H1 (cell line): ENCODE measurements around the gene HIC1. TPM values are rescaled to one million over a fixed set of nuclear protein-coding genes. Genes with fewer than 3 reads are reported as not detected.

Source experiments
- CTCF ChIA-PET: fragments of 300-600 bp; sonication (Branson Sonifier 250); formaldehyde crosslinking; loops from one replicate; lab custom pipeline; 2021; ENCODE audit not compliant: partially characterized antibody; lab: Charles Lee
- POLR2A ChIA-PET: fragments of 300-600 bp; sonication (Branson Sonifier 250); formaldehyde crosslinking; loops from one replicate; lab custom pipeline; 2021; ENCODE audit warnings: inconsistent platforms; ENCODE audit not compliant: partially characterized antibody; lab: Charles Lee
- DNase-seq, 2 experiments: peaks; one replicate each; pipeline versions ENCODE4 v3.0.0 to v3.0.0-alpha.2; 2010 to 2022; ENCODE audit warnings: low spot score in 2 of 2, low read depth in 1 of 2, mixed read lengths in 1 of 2
- FAIRE-seq: peaks from 2 replicates; lab custom pipeline; 2011; peaks lifted over from hg19 to GRCh38; lab: Jason Lieb, UNC
- H2AFZ ChIP-seq: 2 replicates; pipeline ENCODE4 v1.8.1; 2012; ENCODE audit warnings: low read length, inconsistent platforms
- H2AK5ac ChIP-seq: 2 replicates; pipeline ENCODE4 v1.6.1; 2013; ENCODE audit warnings: low read depth, low read length
- H2BK120ac ChIP-seq: replicated peaks from 2 replicates; pipeline ENCODE3; 2013; ENCODE audit warnings: low read depth, low read length, inconsistent platforms
- H2BK12ac ChIP-seq: 2 replicates; pipeline ENCODE4 v1.6.1; 2013; ENCODE audit warnings: low read depth, low read length
- H2BK15ac ChIP-seq: 2 replicates; pipeline ENCODE4 v1.6.1; 2013; ENCODE audit warnings: low read length
- H2BK20ac ChIP-seq: 2 replicates; pipeline ENCODE4 v1.6.1; 2013; ENCODE audit warnings: low read length
- H2BK5ac ChIP-seq: 2 replicates; pipeline ENCODE4 v1.6.1; 2013; ENCODE audit warnings: low read depth, low read length
- H3K14ac ChIP-seq: 2 replicates; pipeline ENCODE4 v1.6.1; 2013; ENCODE audit warnings: inconsistent platforms; ENCODE audit not compliant: insufficient read length
- H3K18ac ChIP-seq: 2 replicates; pipeline ENCODE4 v1.6.1; 2013; ENCODE audit warnings: low read length; ENCODE audit errors: extremely low read depth
- H3K23ac ChIP-seq: 2 replicates; pipeline ENCODE4 v1.6.1; 2013; ENCODE audit warnings: inconsistent platforms; ENCODE audit not compliant: insufficient read length
- H3K23me2 ChIP-seq: 2 replicates; pipeline ENCODE4 v1.6.1; 2013; ENCODE audit warnings: low read depth, low read length
- H3K27ac ChIP-seq: 2 replicates; pipeline ENCODE4 v1.6.1; 2011; ENCODE audit warnings: low read depth, low read length, inconsistent platforms
- H3K27me3 ChIP-seq, 4 experiments: replicated peaks in 1 of 4; 1 replicate in 1 of 4; 2 replicates in 3 of 4; pipeline versions ENCODE4 v1.6.1 to v1.8.1; 2011 to 2013; ENCODE audit warnings: low read length in 3 of 4, mild to moderate bottlenecking in 3 of 4, inconsistent platforms in 2 of 4, mixed read lengths in 2 of 4, moderate library complexity in 1 of 4; ENCODE audit not compliant: control insufficient read depth in 3 of 4, insufficient read depth in 3 of 4; ENCODE audit errors: extremely low read depth in 1 of 4
- H3K36me3 ChIP-seq, 4 experiments: 2 replicates each; pipeline versions ENCODE4 v1.6.1 to v1.8.1; 2011 to 2013; ENCODE audit warnings: mild to moderate bottlenecking in 4 of 4, low read length in 3 of 4, moderate library complexity in 2 of 4, control low read depth in 1 of 4, inconsistent platforms in 1 of 4; ENCODE audit not compliant: insufficient read depth in 4 of 4, control insufficient read depth in 2 of 4
- H3K4ac ChIP-seq: replicated peaks from 2 replicates; pipeline ENCODE3; 2013; ENCODE audit warnings: low read length, low read depth, mixed read lengths, inconsistent platforms; ENCODE audit not compliant: insufficient read length
- H3K4me1 ChIP-seq, 4 experiments: replicated peaks in 1 of 4; 1 replicate in 1 of 4; 2 replicates in 3 of 4; pipeline versions ENCODE4 v1.6.1 to v1.8.1; 2011 to 2013; ENCODE audit warnings: low read length in 3 of 4, inconsistent platforms in 2 of 4, mixed read lengths in 1 of 4; ENCODE audit not compliant: insufficient read depth in 4 of 4, control insufficient read depth in 3 of 4
- H3K4me2 ChIP-seq, 2 experiments: 2 replicates each; pipeline versions ENCODE4 v1.6.1 to v1.8.1; 2011 to 2013; ENCODE audit warnings: low read depth in 2 of 2, low read length in 2 of 2, control low read depth in 1 of 2, inconsistent platforms in 1 of 2, mild to moderate bottlenecking in 1 of 2; ENCODE audit not compliant: insufficient read depth in 1 of 2
- H3K4me3 ChIP-seq, 4 experiments: fragments of 200-600, 300-600 bp in 1 of 4; sonication (generic), shearing (Covaris generic), sonication (Bioruptor Twin) in 1 of 4; 2 replicates each; pipeline versions ENCODE4 v1.5.1 to v1.8.1; 2011 to 2016; ENCODE audit warnings: low read length in 4 of 4, low read depth in 3 of 4, control low read depth in 2 of 4, inconsistent platforms in 2 of 4, mild to moderate bottlenecking in 2 of 4, mixed read lengths in 1 of 4, moderate library complexity in 1 of 4; ENCODE audit not compliant: insufficient read depth in 2 of 4; ENCODE audit errors: extremely low read depth in 1 of 4
- H3K56ac ChIP-seq: replicated peaks from 2 replicates; pipeline ENCODE3; 2013; ENCODE audit warnings: low read depth, mild to moderate bottlenecking, mixed read lengths, low read length, inconsistent platforms; ENCODE audit not compliant: insufficient read length
- H3K79me1 ChIP-seq: 2 replicates; pipeline ENCODE4 v1.6.1; 2013; ENCODE audit warnings: low read depth, low read length, control low read depth
- H3K79me2 ChIP-seq, 2 experiments: 2 replicates each; pipeline versions ENCODE4 v1.6.1 to v1.8.1; 2012 to 2013; ENCODE audit warnings: low read length in 2 of 2, mild to moderate bottlenecking in 2 of 2, inconsistent platforms in 1 of 2; ENCODE audit not compliant: insufficient read depth in 2 of 2, control insufficient read depth in 1 of 2
- H3K9ac ChIP-seq, 4 experiments: replicated peaks in 1 of 4; 1 replicate in 1 of 4; 2 replicates in 3 of 4; pipeline versions ENCODE4 v1.6.1 to v1.8.1; 2011 to 2013; ENCODE audit warnings: low read depth in 3 of 4, low read length in 3 of 4, control low read depth in 2 of 4, mild to moderate bottlenecking in 2 of 4, moderate library complexity in 2 of 4, inconsistent platforms in 1 of 4; ENCODE audit errors: extremely low read depth in 1 of 4
- H3K9me3 ChIP-seq, 2 experiments: 2 replicates each; pipeline versions ENCODE4 v1.6.1 to v1.8.1; 2012 to 2013; ENCODE audit warnings: mild to moderate bottlenecking in 2 of 2, moderate library complexity in 2 of 2, control low read depth in 1 of 2, inconsistent platforms in 1 of 2, low read depth in 1 of 2, low read length in 1 of 2, mixed read lengths in 1 of 2; ENCODE audit not compliant: insufficient read depth in 2 of 2
- H4K20me1 ChIP-seq, 2 experiments: replicated peaks in 1 of 2; 2 replicates each; pipeline versions ENCODE3 to v1.8.1; 2011 to 2013; ENCODE audit warnings: inconsistent platforms in 2 of 2, low read length in 2 of 2, mild to moderate bottlenecking in 1 of 2; ENCODE audit not compliant: insufficient read depth in 2 of 2, control insufficient read depth in 1 of 2
- H4K5ac ChIP-seq: 2 replicates; pipeline ENCODE4 v1.6.1; 2013; ENCODE audit warnings: low read length, low read depth, mixed read lengths, inconsistent platforms; ENCODE audit not compliant: insufficient read length
- H4K8ac ChIP-seq: 2 replicates; pipeline ENCODE4 v1.8.0; 2013; ENCODE audit warnings: mild to moderate bottlenecking, moderate library complexity, low read length, inconsistent platforms; ENCODE audit not compliant: insufficient read depth; ENCODE audit errors: extremely low read depth
- H4K91ac ChIP-seq: replicated peaks from 2 replicates; pipeline ENCODE3; 2013; ENCODE audit warnings: low read length, mixed read lengths, inconsistent platforms; ENCODE audit not compliant: insufficient read length
- BRCA1 ChIP-seq: IDR thresholded peaks from 2 replicates; pipeline ENCODE4 v1.6.1; 2012; ENCODE audit warnings: low read depth, low read length, improper control_type of control experiment
- CBX5 ChIP-seq: fragments of 300-800, 300-1000 bp; sonication (generic); IDR thresholded peaks from 2 replicates; pipeline ENCODE4 v1.7.1; 2016; ENCODE audit warnings: antibody characterized with exemption, low read length, low read depth
- EZH2 ChIP-seq: fragments of 200-600 bp; sonication (generic); IDR thresholded peaks from 2 replicates; pipeline ENCODE4 v1.7.1; 2012; ENCODE audit warnings: low read depth, mild to moderate bottlenecking, moderate library complexity, low read length, inconsistent platforms; ENCODE audit not compliant: severe bottlenecking
- FOSL1 ChIP-seq: IDR thresholded peaks from 2 replicates; pipeline ENCODE4 v1.6.1; 2011; ENCODE audit warnings: mild to moderate bottlenecking, low read depth, low read length, moderate library complexity; ENCODE audit not compliant: insufficient read depth
- POU5F1 ChIP-seq: IDR thresholded peaks from 2 replicates; pipeline ENCODE4 v1.6.1; 2011; ENCODE audit warnings: low read depth, mild to moderate bottlenecking, low read length, moderate library complexity
- SIX5 ChIP-seq: IDR thresholded peaks from 2 replicates; pipeline ENCODE4 v1.6.1; 2011; ENCODE audit warnings: mild to moderate bottlenecking, low read depth, low read length
- SP1 ChIP-seq: IDR thresholded peaks from 2 replicates; pipeline ENCODE4 v1.6.1; 2011; ENCODE audit warnings: low read depth, low read length
- SRF ChIP-seq: IDR thresholded peaks from 2 replicates; pipeline ENCODE4 v1.6.1; 2011; ENCODE audit warnings: mild to moderate bottlenecking, low read depth, low read length, moderate library complexity
- TAF7 ChIP-seq: optimal IDR thresholded peaks from 2 replicates; pipeline ENCODE3; 2011; ENCODE audit warnings: low read depth, mild to moderate bottlenecking, inconsistent platforms, low read length, moderate library complexity, borderline replicate concordance
- WGBS, 2 experiments: shearing (Covaris generic) in 1 of 2; methylation state at CpG; one replicate each; pipeline versions ENCODE4 v1.1.6 to v1.1.7; 2013 to 2015; ENCODE audit warnings: low lambda C conversion rate in 2 of 2, mixed read lengths in 2 of 2, inconsistent platforms in 1 of 2, low coverage in 1 of 2, missing lambda C conversion rate in 1 of 2; ENCODE audit not compliant: insufficient replicate concordance in 2 of 2, insufficient coverage in 1 of 2, insufficient read length in 1 of 2; ENCODE audit errors: extremely low coverage in 1 of 2, missing lambda C conversion rate in 1 of 2; 5-methylcytosine and 5-hydroxymethylcytosine counted together
- polyA plus RNA-seq, 7 experiments: library from polyadenylated mRNA; depleted of rRNA in 3 of 7; stranded (reverse) in 5 of 7; unstranded in 2 of 7; fragments of >200 nt in 5 of 7; fragments of 200-250 nt in 2 of 7; gene quantifications; 1 replicate in 5 of 7; 2 replicates in 1 of 7; 4 replicates in 1 of 7; pipeline versions ENCODE4 v1.2.1 to v1.2.3, GENCODE V29; 2011 to 2013; ENCODE audit warnings: missing spikeins in 2 of 7, mixed read lengths in 2 of 7
- total RNA-seq: library from RNA; stranded (reverse); fragmentation: NEBNext Ultra II Directional; extraction: Animal tissue kit (Norgen Biotek cat#: 25700); gene quantifications from 2 replicates; pipeline ENCODE4 v1.2.1, GENCODE V29; 2021
- TF ChIP-seq, protein P1 (sequence below): IDR thresholded peaks from 2 replicates; pipeline ENCODE4 v1.6.1; 2012; ENCODE audit warnings: inconsistent platforms
- TF ChIP-seq, protein P2 (sequence below): IDR thresholded peaks from 2 replicates; pipeline ENCODE4 v1.6.1; 2011; ENCODE audit warnings: low read length, improper control_type of control experiment

Gene HIC1
- total and polyA plus RNA-seq, 2 of the 8 experiments (the other 6 are each of a cell fraction or from before 2014, with no cell fraction given), result 0.06 to 0.09 TPM

DNA sequence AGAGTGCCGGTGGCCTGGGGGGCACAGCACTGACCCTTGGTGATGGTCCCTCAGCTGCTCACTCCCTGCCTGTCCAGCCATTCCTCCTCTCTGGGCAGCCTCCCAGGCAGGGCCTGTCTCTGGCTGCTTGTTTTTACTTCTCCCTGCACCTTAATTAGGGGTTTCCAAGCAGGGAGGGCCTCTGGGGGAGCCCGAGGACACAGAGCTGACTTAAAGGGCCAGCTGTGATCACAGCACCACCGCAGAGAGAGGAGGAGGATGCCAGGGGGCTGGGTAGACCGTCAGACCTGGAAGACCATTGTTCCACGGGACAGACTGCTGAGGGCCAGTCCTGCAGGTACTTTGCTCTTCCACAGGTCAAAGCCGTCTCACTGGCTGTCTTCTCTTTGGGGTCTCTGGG lies 26.2 kb upstream of the HIC1 start:
- POLR2A ChIA-PET, result interaction anchor here (0.7 to 1.2 kb wide), 3 partner anchors 9 to 15 kb away, joined by 3 to 4 read pairs (median 3); no protein-coding TSS in a partner anchor
- WGBS, 2 experiments, result 60% methylated on average over 6 of the region's 6 CpGs; no CpG with 5 or more reads in 1 of the 2 experiments
- Histone ChIP-seq H3K18ac (no peak overlapping the region), H3K36me3 (peaks cover 0 to 6% (median 0%) of the 10 kb centered on the region in 4 experiments; a peak in 1 of 8 replicates), H3K4me2 (no peak overlapping the region), H3K56ac (no peak overlapping the region), H3K23me2 (peaks cover 16% of the 10 kb centered on the region; the same call in 1 of the 2 replicates), H2BK15ac (no peak overlapping the region), H4K91ac (no peak overlapping the region), H3K4me1 (peaks cover 3 to 16% (median 5%) of the 10 kb centered on the region in 4 experiments; a peak in 6 of 7 replicates), H3K14ac (no peak overlapping the region), H4K20me1 (peaks cover 0 to 8% of the 10 kb centered on the region in 2 experiments), H3K27ac (no peak overlapping the region), H2BK20ac (no peak overlapping the region), H3K9me3 (no peaks in the 10 kb centered on the region), H3K79me2 (no peaks in the 10 kb centered on the region), H2BK5ac (no peak overlapping the region), H3K4me3 (no peak overlapping the region), H3K27me3 (peaks cover 58 to 61% (median 60%) of the 10 kb centered on the region in 4 experiments), H2BK120ac (no peak overlapping the region), H4K5ac (no peak overlapping the region), H2AK5ac (no peak overlapping the region), H3K79me1 (no peaks in the 10 kb centered on the region), H3K23ac (no peak overlapping the region), H3K9ac (no peak overlapping the region), H4K8ac (no peak overlapping the region), H2AFZ (no peak overlapping the region), H2BK12ac (no peak overlapping the region), H3K4ac (no peak overlapping the region)
- DNase-seq (no peak), FAIRE-seq (no peak)
- CTCF ChIA-PET, result interaction anchor here (0.7 to 5.3 kb wide), 7 partner anchors 9 to 122 kb away, joined by 3 to 47 read pairs (median 4); partner anchors contain the start of gene HIC1
- TF ChIP-seq, protein P1, sequence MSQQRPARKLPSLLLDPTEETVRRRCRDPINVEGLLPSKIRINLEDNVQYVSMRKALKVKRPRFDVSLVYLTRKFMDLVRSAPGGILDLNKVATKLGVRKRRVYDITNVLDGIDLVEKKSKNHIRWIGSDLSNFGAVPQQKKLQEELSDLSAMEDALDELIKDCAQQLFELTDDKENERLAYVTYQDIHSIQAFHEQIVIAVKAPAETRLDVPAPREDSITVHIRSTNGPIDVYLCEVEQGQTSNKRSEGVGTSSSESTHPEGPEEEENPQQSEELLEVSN, result no peak
- TF ChIP-seq CBX5, result no peak
- TF ChIP-seq EZH2, result no peak
- no peak for TF ChIP-seq BRCA1
- no peak for TF ChIP-seq TAF7
- no peak for TF ChIP-seq SIX5
- TF ChIP-seq SP1, result no peak
- no peak for TF ChIP-seq POU5F1
- no peak for TF ChIP-seq FOSL1
- TF ChIP-seq, protein P2, sequence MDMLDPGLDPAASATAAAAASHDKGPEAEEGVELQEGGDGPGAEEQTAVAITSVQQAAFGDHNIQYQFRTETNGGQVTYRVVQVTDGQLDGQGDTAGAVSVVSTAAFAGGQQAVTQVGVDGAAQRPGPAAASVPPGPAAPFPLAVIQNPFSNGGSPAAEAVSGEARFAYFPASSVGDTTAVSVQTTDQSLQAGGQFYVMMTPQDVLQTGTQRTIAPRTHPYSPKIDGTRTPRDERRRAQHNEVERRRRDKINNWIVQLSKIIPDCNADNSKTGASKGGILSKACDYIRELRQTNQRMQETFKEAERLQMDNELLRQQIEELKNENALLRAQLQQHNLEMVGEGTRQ, result no peak
- no peak for TF ChIP-seq SRF
